Astrocyte (in vitro differentiated cells and primary cell): Measurements from ENCODE around the gene NFIA. TPM values are rescaled to one million over a fixed set of nuclear protein-coding genes. Genes with fewer than 3 reads are reported as not detected.

Source experiments
- DNase-seq: peaks from one replicate; pipeline ENCODE4 v3.0.0-alpha.2; 2010; ENCODE audit warnings: low read depth
- FAIRE-seq: peaks from 2 replicates; lab custom pipeline; 2011; peaks lifted over from hg19 to GRCh38; lab: Jason Lieb, UNC
- H2AFZ ChIP-seq: 2 replicates; pipeline ENCODE4 v1.6.0; 2012; ENCODE audit warnings: low read depth, low read length, inconsistent platforms
- H3K27ac ChIP-seq: 2 replicates; pipeline ENCODE4 v1.5.1; 2011; ENCODE audit warnings: low read depth, low read length, inconsistent platforms
- H3K27me3 ChIP-seq: 2 replicates; pipeline ENCODE4 v1.6.0; 2011; ENCODE audit warnings: low read length, inconsistent platforms; ENCODE audit not compliant: insufficient read depth
- H3K36me3 ChIP-seq: 2 replicates; pipeline ENCODE4 v1.5.1; 2011; ENCODE audit warnings: low read length, inconsistent platforms; ENCODE audit not compliant: insufficient read depth
- H3K4me1 ChIP-seq: 2 replicates; pipeline ENCODE4 v1.5.1; 2011; ENCODE audit warnings: low read length, inconsistent platforms; ENCODE audit not compliant: insufficient read depth
- H3K4me2 ChIP-seq: 2 replicates; pipeline ENCODE4 v1.6.0; 2012; ENCODE audit warnings: low read length, inconsistent platforms
- H3K4me3 ChIP-seq: 2 replicates; pipeline ENCODE4 v1.5.1; 2011; ENCODE audit warnings: low read depth, mild to moderate bottlenecking, low read length, inconsistent platforms; ENCODE audit not compliant: insufficient read depth
- H3K79me2 ChIP-seq: 2 replicates; pipeline ENCODE4 v1.6.0; 2012; ENCODE audit warnings: mild to moderate bottlenecking, low read length, inconsistent platforms; ENCODE audit not compliant: insufficient read depth
- H3K9ac ChIP-seq: 2 replicates; pipeline ENCODE4 v1.6.0; 2012; ENCODE audit warnings: mild to moderate bottlenecking, low read length, inconsistent platforms
- H3K9me3 ChIP-seq: 2 replicates; pipeline ENCODE4 v1.5.1; 2012; ENCODE audit warnings: low read depth, mild to moderate bottlenecking, low read length, inconsistent platforms; ENCODE audit not compliant: insufficient read depth
- H4K20me1 ChIP-seq: 2 replicates; pipeline ENCODE4 v1.6.0; 2012; ENCODE audit warnings: low read length, inconsistent platforms; ENCODE audit not compliant: insufficient read depth
- H3K27ac Mint-ChIP-seq: one replicate; pipeline ENCODE4 v1.8.0; 2021; ENCODE audit warnings: mild to moderate bottlenecking, mixed read lengths; ENCODE audit not compliant: unreplicated experiment
- H3K27me3 Mint-ChIP-seq: one replicate; pipeline ENCODE4 v1.8.0; 2021; ENCODE audit warnings: low read depth, mixed read lengths; ENCODE audit not compliant: unreplicated experiment
- H3K36me3 Mint-ChIP-seq: one replicate; pipeline ENCODE4 v1.8.0; 2021; ENCODE audit warnings: low read depth, mixed read lengths; ENCODE audit not compliant: unreplicated experiment
- H3K4me1 Mint-ChIP-seq: one replicate; pipeline ENCODE4 v1.8.0; 2021; ENCODE audit warnings: low read depth, mixed read lengths; ENCODE audit not compliant: unreplicated experiment
- H3K4me3 Mint-ChIP-seq: one replicate; pipeline ENCODE4 v1.8.0; 2021; ENCODE audit warnings: mild to moderate bottlenecking, moderate library complexity, mixed read lengths; ENCODE audit not compliant: unreplicated experiment
- H3K9me3 Mint-ChIP-seq: one replicate; pipeline ENCODE4 v1.8.0; 2021; ENCODE audit warnings: mild to moderate bottlenecking, mixed read lengths; ENCODE audit not compliant: unreplicated experiment
- EZH2 ChIP-seq: IDR thresholded peaks from 2 replicates; pipeline ENCODE4 v1.6.1; 2012; ENCODE audit warnings: mild to moderate bottlenecking, low read length, inconsistent platforms; ENCODE audit not compliant: insufficient read depth
- total RNA-seq: library from RNA; stranded (reverse); gene quantifications from 2 replicates; pipeline ENCODE4 v1.2.1, GENCODE V29; 2021
- TF ChIP-seq, protein P1 (sequence below): IDR thresholded peaks from 2 replicates; pipeline ENCODE4 v1.5.1; 2011; ENCODE audit warnings: low read depth, mild to moderate bottlenecking, inconsistent platforms, low read length, moderate library complexity; ENCODE audit not compliant: insufficient read depth

NFIA gene
- total RNA-seq, 1 donor from 2014 or later: 4.6 TPM

DNA sequence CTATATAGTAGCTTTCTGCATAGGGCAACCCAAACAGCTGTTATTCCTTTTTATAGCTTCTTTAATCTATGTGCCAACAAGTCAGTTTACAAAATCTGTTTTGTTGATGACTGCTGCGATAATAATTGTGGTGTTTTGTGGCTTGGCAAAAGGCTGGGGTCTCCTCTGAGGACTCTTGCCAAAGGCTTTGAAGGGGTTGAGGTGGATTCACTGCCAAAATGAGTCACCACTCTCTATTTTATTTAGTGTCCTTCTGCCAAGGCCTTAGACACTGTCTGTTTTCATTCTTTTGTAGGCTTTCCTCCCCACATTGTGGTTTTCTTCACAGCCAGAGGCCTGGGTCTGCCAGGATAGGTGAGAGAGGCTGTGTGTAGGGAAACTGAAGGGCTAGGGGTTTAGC lies 161.8 kb downstream of the NFIA start:
- H3K36me3 Mint-ChIP-seq: no peaks in the 10 kb centered on the region
- H3K4me1 Mint-ChIP-seq: peaks cover 7% of the 10 kb centered on the region
- no peak for TF ChIP-seq EZH2
- TF ChIP-seq, protein P1, sequence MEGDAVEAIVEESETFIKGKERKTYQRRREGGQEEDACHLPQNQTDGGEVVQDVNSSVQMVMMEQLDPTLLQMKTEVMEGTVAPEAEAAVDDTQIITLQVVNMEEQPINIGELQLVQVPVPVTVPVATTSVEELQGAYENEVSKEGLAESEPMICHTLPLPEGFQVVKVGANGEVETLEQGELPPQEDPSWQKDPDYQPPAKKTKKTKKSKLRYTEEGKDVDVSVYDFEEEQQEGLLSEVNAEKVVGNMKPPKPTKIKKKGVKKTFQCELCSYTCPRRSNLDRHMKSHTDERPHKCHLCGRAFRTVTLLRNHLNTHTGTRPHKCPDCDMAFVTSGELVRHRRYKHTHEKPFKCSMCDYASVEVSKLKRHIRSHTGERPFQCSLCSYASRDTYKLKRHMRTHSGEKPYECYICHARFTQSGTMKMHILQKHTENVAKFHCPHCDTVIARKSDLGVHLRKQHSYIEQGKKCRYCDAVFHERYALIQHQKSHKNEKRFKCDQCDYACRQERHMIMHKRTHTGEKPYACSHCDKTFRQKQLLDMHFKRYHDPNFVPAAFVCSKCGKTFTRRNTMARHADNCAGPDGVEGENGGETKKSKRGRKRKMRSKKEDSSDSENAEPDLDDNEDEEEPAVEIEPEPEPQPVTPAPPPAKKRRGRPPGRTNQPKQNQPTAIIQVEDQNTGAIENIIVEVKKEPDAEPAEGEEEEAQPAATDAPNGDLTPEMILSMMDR: no peak

DNA sequence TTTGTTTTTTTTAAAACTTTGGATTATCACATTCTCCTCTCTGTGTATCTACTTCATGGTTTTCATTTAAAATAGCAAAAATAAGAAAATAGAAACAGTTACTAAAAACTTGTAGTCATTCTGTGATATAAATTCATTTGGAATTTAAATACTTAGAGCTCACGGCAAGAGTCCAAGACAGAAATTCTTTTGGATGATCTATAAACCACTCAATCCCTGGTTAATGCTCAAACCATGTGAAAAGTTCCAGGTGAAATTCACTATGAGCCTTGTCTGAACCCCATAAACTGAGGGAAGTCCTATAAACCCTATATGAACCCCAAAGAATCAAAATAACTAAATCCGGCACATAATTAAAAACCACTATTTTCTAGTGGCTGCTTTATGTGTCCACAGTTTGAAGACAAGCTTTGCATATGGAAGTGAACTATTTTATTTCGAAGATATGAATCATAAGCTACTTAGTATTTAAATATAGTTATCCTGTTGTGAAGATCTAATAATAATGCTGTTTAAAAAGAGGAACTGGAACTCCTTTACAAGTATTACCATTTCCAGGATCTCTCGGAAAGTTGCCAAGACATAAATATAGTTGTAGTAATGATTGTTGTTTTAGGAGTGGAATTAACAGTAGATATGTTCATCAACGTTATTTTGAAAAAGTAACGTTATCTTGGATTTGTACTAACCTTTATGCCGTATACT lies 163.5 kb downstream of the NFIA start:
- TF ChIP-seq, protein P1: no peak
- TF ChIP-seq EZH2: no peak
- no peak for FAIRE-seq
- DNase-seq: no peak

More for the DNA sequence above, 161.8 kb downstream of the NFIA start:
- peak; percentile 76 for DNase-seq
- H3K27ac Mint-ChIP-seq: no peak overlapping the region
- peaks cover 6% of the 10 kb centered on the region for H3K27me3 Mint-ChIP-seq
- H3K4me2 ChIP-seq: no peak overlapping the region
- no peak overlapping the region for H3K4me3 Mint-ChIP-seq
- no peak overlapping the region for H3K4me3 ChIP-seq
- peaks cover 25% of the 10 kb centered on the region for H3K27me3 ChIP-seq
- no peaks in the 10 kb centered on the region for H3K36me3 ChIP-seq
- H4K20me1 ChIP-seq: peaks cover 10% of the 10 kb centered on the region
- H3K27ac ChIP-seq: no peak overlapping the region
- H3K9me3 Mint-ChIP-seq: no peaks in the 10 kb centered on the region
- no peaks in the 10 kb centered on the region for H3K9me3 ChIP-seq
- H3K4me1 ChIP-seq: no peaks in the 10 kb centered on the region
- no peak overlapping the region for H3K9ac ChIP-seq
- H2AFZ ChIP-seq: no peak overlapping the region
- no peaks in the 10 kb centered on the region for H3K79me2 ChIP-seq
- peak; percentile 72 for FAIRE-seq

More for the DNA sequence above, 163.5 kb downstream of the NFIA start:
- Histone ChIP-seq H3K9me3 (no peaks in the 10 kb centered on the region), H3K27ac (no peak overlapping the region), H3K27me3 (peaks cover 25% of the 10 kb centered on the region), H2AFZ (no peak overlapping the region), H3K4me3 (no peak overlapping the region), H3K9ac (no peak overlapping the region), H3K4me2 (no peak overlapping the region), H3K79me2 (no peaks in the 10 kb centered on the region), H3K36me3 (no peaks in the 10 kb centered on the region), H4K20me1 (peaks cover 10% of the 10 kb centered on the region), H3K4me1 (no peaks in the 10 kb centered on the region)
- Mint-ChIP-seq H3K9me3 (no peaks in the 10 kb centered on the region), H3K4me3 (no peak overlapping the region), H3K27ac (no peak overlapping the region), H3K27me3 (peaks cover 6% of the 10 kb centered on the region), H3K36me3 (no peaks in the 10 kb centered on the region), H3K4me1 (peaks cover 7% of the 10 kb centered on the region)
